GM23338 (cell line): ENCODE results near the gene SLC2A5. TPM values are rescaled to one million over a fixed set of nuclear protein-coding genes. Genes with fewer than 3 reads are reported as not detected.

Experiments used
- ATAC-seq: fragments of 200-7000 bp; cut with Tn5 transposase; 3 replicates; pipeline ENCODE4 v1.9.1; 2020
- DNase-seq: peaks from one replicate; pipeline ENCODE4 v3.0.0-alpha.2; 2015; ENCODE audit warnings: low spot score
- H2AFZ ChIP-seq: fragments of 200-600 bp; sonication (generic); 2 replicates; pipeline ENCODE4 v1.8.0; 2016; ENCODE audit warnings: antibody characterized with exemption, mild to moderate bottlenecking, moderate library complexity
- H3F3A ChIP-seq: fragments of 200-600 bp; sonication (generic); replicated peaks from 2 replicates; pipeline ENCODE4 v1.8.0; 2017; ENCODE audit warnings: antibody characterized with exemption, mixed run types, low read depth
- H3K27ac ChIP-seq: fragments of 200-600 bp; sonication (generic); 2 replicates; pipeline ENCODE4 v1.6.1; 2016; ENCODE audit warnings: low read depth
- H3K27me3 ChIP-seq: fragments of 200-600 bp; sonication (generic); 2 replicates; pipeline ENCODE4 v1.8.0; 2016; ENCODE audit warnings: mild to moderate bottlenecking, mixed run types, moderate library complexity; ENCODE audit not compliant: insufficient read depth
- H3K36me3 ChIP-seq: fragments of 200-600 bp; sonication (generic); 2 replicates; pipeline ENCODE4 v1.8.0; 2016; ENCODE audit warnings: mild to moderate bottlenecking; ENCODE audit not compliant: insufficient read depth
- H3K4me1 ChIP-seq: fragments of 200-600 bp; sonication (generic); 2 replicates; pipeline ENCODE4 v1.8.0; 2016; ENCODE audit warnings: mild to moderate bottlenecking, moderate library complexity; ENCODE audit not compliant: insufficient read depth
- H3K4me2 ChIP-seq: fragments of 200-600 bp; sonication (generic); 2 replicates; pipeline ENCODE4 v1.7.1; 2017; ENCODE audit warnings: mixed run types
- H3K4me3 ChIP-seq: fragments of 200-600 bp; sonication (generic); 2 replicates; pipeline ENCODE4 v1.6.1; 2016; ENCODE audit warnings: mixed run types
- H3K79me2 ChIP-seq: fragments of 200-600 bp; sonication (generic); replicated peaks from 2 replicates; pipeline ENCODE4 v1.8.0; 2017; ENCODE audit warnings: mild to moderate bottlenecking; ENCODE audit not compliant: insufficient read depth
- H3K9me2 ChIP-seq: fragments of 200-600 bp; sonication (generic); 2 replicates; pipeline ENCODE4 v1.8.0; 2017; ENCODE audit not compliant: insufficient read depth
- H4K20me1 ChIP-seq: fragments of 200-600 bp; sonication (generic); replicated peaks from 2 replicates; pipeline ENCODE4 v1.8.0; 2017; ENCODE audit warnings: mild to moderate bottlenecking; ENCODE audit not compliant: insufficient read depth
- H3K27ac Mint-ChIP-seq: 2 replicates; pipeline ENCODE4 v1.8.0; 2020; ENCODE audit warnings: inconsistent platforms, mild to moderate bottlenecking, moderate library complexity, mixed read lengths
- H3K27me3 Mint-ChIP-seq: 3 replicates; pipeline ENCODE4 v1.8.0; 2022; ENCODE audit warnings: low read depth, mild to moderate bottlenecking, moderate library complexity, mixed read lengths, inconsistent platforms; ENCODE audit not compliant: insufficient read depth, poor library complexity
- H3K36me3 Mint-ChIP-seq: 3 replicates; pipeline ENCODE4 v1.8.0; 2021; ENCODE audit warnings: low read depth, mild to moderate bottlenecking, inconsistent platforms, moderate library complexity, mixed read lengths
- H3K4me1 Mint-ChIP-seq: 3 replicates; pipeline ENCODE4 v1.8.0; 2020; ENCODE audit warnings: mild to moderate bottlenecking, inconsistent platforms, mixed read lengths
- H3K4me3 Mint-ChIP-seq: 3 replicates; pipeline ENCODE4 v1.8.0; 2021; ENCODE audit warnings: moderate library complexity, mild to moderate bottlenecking, inconsistent platforms, mixed read lengths
- H3K9me3 Mint-ChIP-seq: 3 replicates; pipeline ENCODE4 v1.8.0; 2020; ENCODE audit warnings: moderate library complexity, mild to moderate bottlenecking, inconsistent platforms, mixed read lengths
- CREB1 ChIP-seq: fragments of 250-450 bp; sonication (Bioruptor Pico); IDR thresholded peaks from 2 replicates; pipeline ENCODE4 v1.5.0; 2020; ENCODE audit warnings: low read depth, mild to moderate bottlenecking, moderate library complexity
- CTCF ChIP-seq, 2 experiments: fragments of 200-600 bp in 1 of 2; sonication (generic) in 1 of 2; conservative IDR thresholded peaks; 2 replicates each; pipeline versions ENCODE4 v1.5.1 to v1.6.1; 2016 to 2017; ENCODE audit warnings: antibody characterized with exemption in 2 of 2, low read depth in 2 of 2, mild to moderate bottlenecking in 2 of 2, moderate library complexity in 1 of 2
- ETS1 ChIP-seq: IDR thresholded peaks from 2 replicates; pipeline ENCODE4 v1.6.1; 2016; ENCODE audit warnings: antibody characterized with exemption
- EZH2 ChIP-seq: fragments of 200-600 bp; sonication (generic); IDR thresholded peaks from one replicate; pipeline ENCODE4 v1.8.0; 2017; ENCODE audit warnings: antibody characterized with exemption, mild to moderate bottlenecking, low read depth; ENCODE audit not compliant: unreplicated experiment
- EZH2phosphoT487 ChIP-seq: fragments of 200-600 bp; sonication (generic); IDR thresholded peaks from one replicate; pipeline ENCODE4 v1.8.1; 2018; ENCODE audit warnings: antibody characterized with exemption; ENCODE audit not compliant: unreplicated experiment
- JUNB ChIP-seq: IDR thresholded peaks from one replicate; pipeline ENCODE4 v1.6.1; 2016; ENCODE audit warnings: antibody characterized with exemption; ENCODE audit not compliant: unreplicated experiment
- NANOG ChIP-seq: IDR thresholded peaks from 2 replicates; pipeline ENCODE4 v1.6.1; 2016; ENCODE audit warnings: antibody characterized with exemption, borderline replicate concordance
- POLR2AphosphoS5 ChIP-seq: IDR thresholded peaks from 2 replicates; pipeline ENCODE4 v1.6.1; 2016; ENCODE audit warnings: antibody characterized with exemption, low read depth
- REST ChIP-seq: IDR thresholded peaks from one replicate; pipeline ENCODE4 v1.6.1; 2018; ENCODE audit warnings: antibody characterized with exemption; ENCODE audit not compliant: unreplicated experiment
- ZNF114 ChIP-seq: fragments of 250-450 bp; sonication (Bioruptor Pico); IDR thresholded peaks from 2 replicates; pipeline ENCODE4 v1.5.0; 2020; ENCODE audit warnings: mild to moderate bottlenecking, moderate library complexity
- ZNF331 ChIP-seq: fragments of 250-450 bp; sonication (Bioruptor Pico); IDR thresholded peaks from 2 replicates; pipeline ENCODE4 v1.5.0; 2020; ENCODE audit warnings: low read depth, mild to moderate bottlenecking, moderate library complexity
- ZNF462 ChIP-seq: fragments of 250-450 bp; sonication (Bioruptor Pico); IDR thresholded peaks from 2 replicates; pipeline ENCODE4 v1.5.0; 2020; ENCODE audit warnings: mild to moderate bottlenecking, moderate library complexity
- polyA plus RNA-seq: library from polyadenylated mRNA; unstranded; fragments of >200 nt; fragmentation: Nextera tagmentation; extraction: Ambion mirVana; gene quantifications from 2 replicates; pipeline ENCODE4 v1.2.1, GENCODE V29; 2016
- total RNA-seq: library from RNA; depleted of rRNA; stranded (reverse); fragments of >200 nt; shearing (Covaris generic); gene quantifications from 2 replicates; pipeline ENCODE4 v1.2.3, GENCODE V29; 2014

SLC2A5 gene
- total and polyA plus RNA-seq, 2 experiments from 2014 or later = 0.03 TPM; not detected in 1

DNA sequence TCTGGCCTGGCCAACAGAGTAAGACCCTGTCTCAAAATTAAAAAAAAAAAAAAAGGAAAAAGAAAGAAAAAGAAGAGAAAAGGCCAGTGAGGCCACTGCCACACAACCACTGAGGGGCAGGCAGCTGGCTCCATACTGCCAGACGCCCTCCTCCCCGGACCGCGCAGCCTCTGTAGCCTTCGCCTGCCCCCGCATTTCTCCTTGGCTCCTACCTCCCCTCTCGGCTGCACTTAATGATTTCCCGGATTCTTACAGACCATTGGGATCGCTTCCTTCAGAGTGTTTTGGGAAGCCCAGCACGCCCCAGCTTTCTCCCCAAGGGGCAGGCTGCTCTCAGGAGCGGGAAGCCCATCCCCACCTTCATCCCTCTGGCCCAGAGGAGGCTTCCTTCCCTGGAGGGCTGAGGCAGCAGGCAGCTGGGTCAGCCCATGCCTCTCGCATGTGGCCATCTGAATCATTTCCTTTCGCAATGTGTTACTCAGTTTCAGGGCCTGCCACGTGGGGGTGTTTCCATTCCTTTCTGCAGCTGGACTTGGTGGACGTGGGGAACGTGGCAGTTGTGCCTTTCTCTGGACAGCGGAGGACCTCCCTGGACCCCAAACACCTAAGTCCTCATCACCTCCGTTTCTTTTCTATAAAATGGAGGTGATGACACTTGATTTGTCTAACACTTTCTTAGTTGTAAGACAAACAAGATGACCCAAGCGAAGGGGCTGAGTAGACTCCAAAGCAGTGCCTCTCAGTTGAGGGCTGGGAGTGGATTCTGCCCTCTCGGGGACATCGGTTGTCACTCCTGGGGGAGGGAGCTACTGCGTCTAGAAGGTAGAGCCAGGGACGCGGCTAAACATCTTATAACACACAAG lies 2.3 kb downstream of the SLC2A5 start (continued):
- no peak for TF ChIP-seq JUNB
- TF ChIP-seq REST = no peak

GRCh38 chr1:9065213-9065751 lies 4.2 kb downstream of the SLC2A5 start:
- Histone ChIP-seq H3K79me2 (no peaks in the 10 kb centered on the region), H3K9me2 (no peaks in the 10 kb centered on the region), H2AFZ (peak overlapping the region; percentile 59; the same call in 1 of the 2 replicates), H3K36me3 (no peaks in the 10 kb centered on the region), H3K27me3 (no peaks in the 10 kb centered on the region), H4K20me1 (no peaks in the 10 kb centered on the region), H3F3A (no peaks in the 10 kb centered on the region), H3K4me1 (no peaks in the 10 kb centered on the region), H3K4me2 (no peak overlapping the region), H3K4me3 (no peak overlapping the region), H3K27ac (no peak overlapping the region)
- no peak overlapping the region for H3K27ac Mint-ChIP-seq
- H3K36me3 Mint-ChIP-seq = no peaks in the 10 kb centered on the region
- DNase-seq (no peak), ATAC-seq (no peak)
- peaks cover 7% of the 10 kb centered on the region for H3K27me3 Mint-ChIP-seq
- H3K9me3 Mint-ChIP-seq = no peaks in the 10 kb centered on the region
- H3K4me1 Mint-ChIP-seq = peaks cover 21% of the 10 kb centered on the region
- no peak overlapping the region for H3K4me3 Mint-ChIP-seq
- TF ChIP-seq ZNF331 (no peak), POLR2AphosphoS5 (no peak), CREB1 (CRISPR knock-in tag) (no peak), ZNF462 (CRISPR knock-in tag) (no peak), ETS1 (no peak), NANOG (no peak), EZH2 (no peak), EZH2phosphoT487 (no peak), CTCF (conservative IDR thresholded peaks at IDR 0.05; ENCODE audit: low read depth in 2 of 2) (no peak), ZNF114 (CRISPR knock-in tag) (no peak)
